GM19372 (cell line): Measurements from ENCODE around the gene LIN52.

Experiments used
- ATAC-seq: cut with Tn5 transposase; IDR thresholded peaks from one replicate; pipeline ENCODE4 v1.9.1; 2021; ENCODE audit warnings: mild to moderate bottlenecking, low read depth, moderate library complexity; ENCODE audit not compliant: unreplicated experiment

Gene LIN52

DNA sequence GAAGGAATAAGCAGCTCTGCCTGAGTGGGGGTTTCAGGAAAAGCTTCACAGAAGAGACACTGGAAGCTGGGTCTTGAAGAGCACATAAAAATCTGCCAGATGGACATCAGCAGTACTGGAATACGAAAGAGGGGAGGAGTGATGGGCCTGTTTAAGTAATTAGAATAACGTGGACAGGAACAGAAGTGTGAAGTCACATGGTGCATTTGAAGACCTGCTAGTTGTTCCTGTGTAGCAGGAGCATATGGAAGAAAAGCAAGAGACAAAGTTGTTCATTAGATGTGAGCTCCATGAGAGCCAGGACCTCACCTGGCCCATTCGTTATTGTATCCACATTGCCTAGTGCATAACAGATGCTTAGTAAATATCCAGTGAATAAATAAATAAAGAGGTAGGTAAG, 85.2 kb downstream of the LIN52 start:
- ATAC-seq: no peak

DNA sequence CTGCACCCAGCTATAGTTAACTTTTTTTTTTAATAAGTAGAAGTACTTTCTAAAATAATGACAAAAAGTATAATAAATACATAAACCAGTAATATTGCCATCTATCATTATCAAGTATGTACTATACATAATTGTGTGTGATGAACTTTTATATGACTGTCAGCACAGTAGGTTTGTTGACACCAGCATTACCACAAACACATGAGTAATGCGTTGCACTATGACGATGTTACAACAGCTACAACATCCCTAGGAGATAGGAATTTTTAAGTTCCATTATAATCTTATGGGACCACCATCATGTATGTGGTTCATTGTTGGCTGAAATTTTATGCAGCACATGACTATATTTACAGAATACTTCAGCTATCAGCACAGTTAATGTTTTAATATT, 91.6 kb downstream of the LIN52 start:
- ATAC-seq: no peak

DNA sequence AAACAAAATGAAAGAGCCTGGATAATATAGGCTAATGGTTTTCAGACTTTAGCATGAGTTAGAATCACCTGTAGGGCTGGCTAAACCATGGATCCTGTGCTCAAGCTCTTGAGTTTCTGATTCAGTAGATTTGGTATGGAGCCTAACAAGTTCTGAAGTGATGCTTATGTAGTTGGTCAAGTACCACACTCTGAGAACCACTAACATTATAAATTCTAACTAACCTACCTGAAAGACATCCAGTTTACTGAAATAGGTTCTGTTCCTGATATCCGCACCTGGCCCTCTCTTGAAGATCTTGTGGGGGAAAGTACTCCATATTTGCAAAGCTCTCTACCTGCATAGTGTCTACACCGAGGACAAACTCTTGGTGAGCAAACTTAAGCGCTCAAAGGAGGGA, 95.1 kb downstream of the LIN52 start:
- ATAC-seq: no peak

DNA sequence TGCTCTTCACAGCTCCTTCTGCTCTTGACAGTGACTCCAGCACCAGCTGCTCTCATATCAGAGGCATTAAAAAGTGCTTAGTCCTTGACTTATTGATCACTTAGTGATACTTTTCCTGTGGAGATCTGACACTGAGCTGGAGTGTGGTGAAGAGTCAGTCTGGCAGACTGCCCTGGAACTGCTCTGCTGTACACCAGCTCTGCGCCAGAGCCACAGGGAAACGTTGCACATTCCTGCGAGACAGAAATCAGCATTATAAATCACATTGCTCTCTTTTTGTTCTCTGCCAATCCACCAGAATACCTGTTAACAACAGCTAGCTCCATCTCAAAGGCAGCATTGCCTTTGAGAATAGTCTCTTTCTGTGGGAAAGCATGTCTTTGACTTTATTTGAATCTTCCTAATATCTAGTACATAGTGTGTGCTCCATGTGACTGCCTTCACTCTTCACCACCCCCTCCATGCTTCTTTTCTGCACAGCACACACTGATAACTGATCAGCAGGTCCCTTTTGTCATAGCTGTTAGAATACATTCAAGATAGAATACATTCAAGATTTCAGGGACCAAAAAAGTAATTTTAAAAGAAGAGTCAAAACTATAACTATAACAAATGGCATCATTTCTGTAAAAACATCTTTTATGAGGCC, 106.3 kb downstream of the LIN52 start:
- ATAC-seq: no peak

DNA sequence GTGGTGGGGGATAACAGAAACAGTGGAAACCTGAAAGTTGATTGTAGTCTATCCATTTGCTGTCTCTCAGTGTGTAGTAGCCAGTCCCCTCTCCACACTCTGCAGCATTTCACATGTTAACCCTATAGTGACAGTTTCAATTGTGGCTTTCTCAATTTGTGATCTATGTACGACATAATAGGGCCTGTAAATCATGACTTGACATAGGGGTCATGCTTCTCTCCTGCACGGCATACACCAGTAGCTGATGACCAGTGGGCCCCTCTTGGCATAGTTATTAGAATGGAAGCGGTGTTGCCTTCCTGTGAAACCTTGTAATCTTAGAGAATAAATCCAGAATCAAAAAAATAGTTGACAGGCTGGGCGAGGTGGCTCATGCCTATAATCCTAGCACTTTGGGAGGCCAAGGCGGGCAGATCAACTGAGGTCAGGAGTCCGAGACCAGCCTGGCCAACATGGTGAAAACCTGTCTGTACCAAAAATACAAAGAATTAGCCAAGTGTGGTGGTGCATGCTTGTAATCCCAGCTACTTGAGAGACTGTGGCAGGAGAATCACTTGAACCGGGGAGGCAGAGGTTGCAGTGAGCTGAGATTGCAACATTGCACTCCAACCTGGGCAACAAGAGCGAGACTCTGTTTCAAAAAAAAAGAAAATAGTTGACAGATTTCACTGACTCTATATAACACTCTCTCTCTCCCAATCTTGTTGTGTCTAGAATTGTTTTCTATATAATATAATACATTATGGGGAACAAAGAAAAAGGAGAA, 109.9 kb downstream of the LIN52 start:
- ATAC-seq: no peak

DNA sequence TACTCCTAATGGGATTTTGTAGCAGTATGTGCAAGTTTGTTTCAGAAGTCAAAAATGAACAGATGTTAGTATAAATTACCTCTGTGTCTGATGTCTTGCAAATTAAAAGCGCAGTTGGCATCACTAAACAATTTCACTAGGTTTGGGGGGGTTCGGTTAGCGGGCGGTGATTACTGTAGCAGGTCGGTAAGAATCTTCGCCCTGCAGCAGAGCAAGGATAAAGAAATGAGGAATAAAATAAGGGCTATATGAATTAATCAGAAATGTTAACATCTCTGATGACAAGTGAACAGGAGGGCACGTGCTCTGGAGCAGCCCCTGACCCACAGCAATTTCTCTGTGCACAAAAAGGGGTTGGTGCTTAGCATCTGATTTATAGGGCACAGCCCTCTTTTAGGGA, 110.9 kb downstream of the LIN52 start:
- ATAC-seq: no peak

DNA sequence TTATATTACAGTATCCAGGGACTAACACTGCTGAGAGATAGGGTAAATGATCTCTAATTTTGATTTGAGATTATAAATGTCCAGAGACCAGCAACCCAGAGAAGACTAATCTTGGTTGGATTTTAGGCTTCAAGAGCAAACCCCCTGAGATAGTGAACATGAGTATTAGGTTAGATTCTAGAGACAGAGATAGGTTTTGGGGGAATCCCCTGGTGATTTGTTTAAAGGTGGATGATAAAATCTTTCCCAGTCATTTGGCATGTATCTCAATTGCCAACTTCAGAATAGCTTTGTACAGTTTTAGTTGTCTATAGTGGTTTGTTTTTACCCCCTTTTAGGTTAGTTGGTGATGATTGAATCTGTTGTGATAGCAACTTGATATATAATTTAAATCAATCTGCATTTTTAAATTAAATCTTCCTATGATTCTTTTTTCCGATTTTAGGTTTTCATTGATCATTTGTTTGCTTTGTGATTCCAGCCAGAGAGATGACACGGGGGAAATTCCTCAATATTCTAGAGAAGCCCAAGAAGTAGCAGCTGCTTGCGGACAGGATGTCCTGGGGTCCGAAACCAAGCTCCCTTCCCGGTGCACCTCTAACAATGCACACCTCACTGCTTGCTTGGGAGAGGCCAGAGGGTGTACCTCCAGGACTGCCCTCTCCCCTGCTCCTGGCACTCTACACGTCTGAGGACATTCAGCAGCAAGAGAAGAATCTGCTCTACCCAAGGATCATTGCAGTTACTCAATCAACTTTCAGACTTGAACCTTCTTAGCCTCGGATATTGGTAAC, 113.9 kb downstream of the LIN52 start:
- no peak for ATAC-seq

DNA sequence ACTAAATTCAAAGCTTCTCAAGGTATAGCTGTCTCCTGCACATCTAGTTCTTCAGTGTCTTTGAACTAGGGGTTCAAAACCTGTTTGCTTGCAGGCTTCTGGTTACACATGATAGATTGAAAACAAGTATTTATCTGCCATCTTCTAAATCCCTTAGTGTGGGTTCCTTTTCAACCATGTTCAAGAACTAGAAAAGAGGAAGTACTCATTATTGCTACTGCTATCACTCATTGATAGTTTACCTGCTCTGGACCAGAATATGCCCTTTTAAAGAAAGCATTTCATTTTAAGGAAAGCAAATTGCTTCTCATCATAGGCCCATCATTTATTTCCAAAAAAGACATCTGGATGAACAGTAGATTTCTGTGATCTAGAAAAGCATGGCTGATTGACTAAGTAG, 117.4 kb downstream of the LIN52 start:
- no peak for ATAC-seq

DNA sequence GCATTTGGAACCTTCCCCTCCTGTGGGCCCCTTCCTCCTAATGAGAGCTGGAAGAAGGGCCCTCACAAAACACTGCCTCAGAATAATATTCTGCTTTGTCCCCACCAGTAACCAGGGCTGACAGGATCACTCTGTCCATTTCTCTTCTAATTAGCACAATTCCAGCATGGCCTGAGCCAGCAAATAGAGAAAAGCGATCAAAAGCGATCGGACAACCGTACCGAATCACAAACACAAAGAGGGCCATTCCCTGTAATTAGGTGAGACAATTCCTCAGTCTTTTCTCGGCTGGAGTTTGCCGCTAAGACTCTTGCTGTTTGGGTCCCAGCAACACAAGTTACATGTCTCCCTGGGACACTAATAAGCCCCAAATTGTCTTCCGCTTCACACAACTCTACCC, 118.9 kb downstream of the LIN52 start:
- ATAC-seq: no peak

DNA sequence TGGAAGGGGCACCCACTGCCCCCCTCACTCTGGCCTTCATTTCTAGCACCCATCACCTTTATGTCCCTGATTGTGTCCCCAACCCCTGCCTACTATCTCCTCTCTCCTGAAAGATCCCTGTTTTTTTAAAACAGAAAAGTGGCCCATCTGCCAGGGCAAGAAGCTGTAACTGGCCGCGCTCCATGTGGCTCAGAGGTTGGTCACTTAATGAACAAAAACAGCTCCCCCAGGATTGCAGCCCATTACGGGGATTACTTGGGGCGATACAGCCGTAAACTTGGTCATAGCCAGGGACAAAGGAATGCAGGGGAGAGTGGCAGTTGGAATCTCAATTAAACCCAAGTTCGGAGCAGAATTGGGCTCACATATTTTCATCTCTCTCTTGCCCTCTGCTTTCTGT, 119.7 kb downstream of the LIN52 start:
- no peak for ATAC-seq

DNA sequence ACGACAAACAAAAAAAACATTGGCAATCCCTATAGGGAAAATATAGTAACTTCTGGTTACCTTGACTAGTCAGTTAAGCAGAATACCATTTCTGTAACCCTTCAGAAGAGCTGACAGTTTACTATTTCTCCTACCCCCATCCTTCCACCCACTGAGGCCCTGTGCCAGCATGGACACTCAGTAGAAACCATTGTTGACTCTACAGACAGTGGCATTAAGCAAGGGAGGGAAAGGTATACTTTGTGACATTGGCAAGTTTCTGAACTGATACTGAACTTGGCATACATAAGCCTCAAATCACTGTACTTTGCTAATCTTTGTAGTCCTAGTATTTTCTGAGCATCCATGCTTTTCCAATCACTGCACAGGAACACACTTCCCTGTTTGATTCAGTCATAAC, 121.1 kb downstream of the LIN52 start:
- ATAC-seq: no peak

DNA sequence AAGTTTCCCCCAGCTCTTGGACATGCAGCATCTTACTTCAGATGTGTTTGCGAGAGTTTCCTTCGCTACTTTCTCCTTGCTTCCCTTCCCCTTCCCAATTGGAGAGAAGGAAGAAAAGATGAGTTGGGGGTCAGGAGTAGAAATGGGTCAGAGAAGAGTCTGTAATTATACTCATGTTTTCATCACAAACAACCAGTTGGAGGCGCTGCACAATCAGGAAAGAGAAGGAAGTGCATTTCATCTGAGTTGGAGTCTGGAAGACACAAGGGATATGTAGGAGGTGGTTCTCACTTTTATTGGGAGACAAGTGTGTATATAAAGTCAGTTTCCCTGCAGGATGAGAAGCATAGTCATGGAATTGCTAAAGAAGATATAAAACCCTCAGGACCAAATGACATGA, 123.2 kb downstream of the LIN52 start:
- no peak for ATAC-seq

DNA sequence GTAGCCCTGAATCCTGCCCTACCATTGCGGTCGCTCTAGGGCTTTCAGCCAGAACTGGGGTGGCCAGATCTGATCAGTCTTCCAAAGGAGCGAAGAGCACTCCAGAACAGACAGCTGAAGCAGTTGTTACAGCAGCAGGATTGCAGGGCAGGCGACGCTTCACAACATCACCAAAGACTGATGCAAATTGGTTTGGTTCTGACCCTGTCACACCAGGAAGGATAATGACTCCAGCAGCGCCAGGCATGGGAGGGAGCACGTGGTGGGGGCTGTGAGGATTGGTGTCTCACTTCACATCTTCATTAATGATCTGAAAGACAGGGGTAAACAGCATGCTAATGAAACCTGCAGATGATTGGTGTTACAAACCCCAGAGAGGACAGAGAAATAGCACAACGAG, 123.9 kb downstream of the LIN52 start:
- ATAC-seq: no peak

DNA sequence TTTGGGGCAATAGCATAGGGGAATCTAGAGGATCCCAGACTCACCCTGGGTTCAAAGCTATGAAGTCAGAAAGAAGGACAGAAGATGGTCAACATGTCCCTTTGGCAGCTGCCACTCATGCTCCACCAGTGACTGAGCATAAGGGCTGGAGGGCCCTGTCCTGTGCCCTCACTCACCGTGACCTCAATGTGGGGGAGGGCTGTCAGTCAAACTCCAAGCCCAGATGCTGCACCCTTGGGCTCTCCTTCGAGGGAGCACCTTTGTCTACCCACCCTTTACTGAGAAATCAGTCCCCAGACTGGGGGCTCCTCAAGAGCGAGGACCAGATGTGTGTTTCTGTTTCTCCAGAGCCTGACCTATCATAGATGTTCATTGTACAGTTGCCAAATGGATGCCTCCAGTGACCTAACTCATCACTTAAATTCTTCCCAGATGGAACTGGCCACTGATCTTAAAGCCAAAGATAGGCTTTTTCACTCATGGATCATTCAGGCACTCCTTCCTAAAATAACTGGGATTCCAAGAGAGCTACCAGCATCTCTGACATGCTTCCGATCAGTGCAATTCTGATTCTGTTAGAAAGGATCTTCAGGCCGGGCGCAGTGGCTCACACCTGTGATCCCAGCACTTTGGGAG, 127.3 kb downstream of the LIN52 start:
- no peak for ATAC-seq

DNA sequence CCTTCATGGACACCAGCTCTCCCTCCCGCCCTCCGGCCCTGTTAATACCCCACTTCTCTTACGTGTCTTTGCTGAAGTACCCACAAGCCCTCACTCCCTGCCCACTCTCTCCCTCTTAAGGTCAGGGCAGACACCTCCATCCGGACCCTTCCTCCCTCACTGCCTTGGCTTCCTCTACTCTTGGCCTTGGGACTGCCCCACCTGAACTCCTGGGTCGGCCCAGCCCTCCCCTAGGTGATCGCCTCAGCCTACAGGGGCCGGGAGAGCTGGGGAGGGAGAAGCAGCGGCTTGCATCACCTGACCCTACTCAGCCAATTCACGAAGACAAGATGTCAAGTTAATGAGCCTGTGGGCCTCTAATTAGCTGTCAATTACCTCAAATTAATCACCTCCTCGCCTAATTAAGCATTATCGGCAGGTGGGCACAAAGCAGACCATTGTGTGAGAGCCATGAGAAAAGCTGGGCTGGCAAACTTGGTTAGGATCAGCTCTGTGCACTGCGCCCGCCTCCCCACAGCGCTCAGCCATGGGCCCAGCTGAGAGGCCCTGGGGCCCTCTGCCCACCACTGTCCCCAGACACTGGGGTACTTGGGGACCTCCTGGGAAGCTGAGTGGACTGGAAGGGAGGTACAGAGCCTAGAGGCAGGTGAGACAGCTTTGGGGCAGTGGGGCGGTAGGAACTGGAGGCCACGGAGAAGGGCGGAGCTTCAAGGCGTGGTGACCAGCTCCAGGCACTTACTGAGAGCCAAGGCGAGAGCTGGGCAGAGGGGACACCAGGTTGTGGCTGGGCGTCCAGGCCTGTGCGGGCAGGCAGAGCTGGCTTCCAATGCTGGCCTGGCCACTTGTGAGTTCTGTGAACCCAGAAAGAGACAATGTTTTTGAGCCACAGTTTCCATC, 129.4 kb downstream of the LIN52 start:
- no peak for ATAC-seq

DNA sequence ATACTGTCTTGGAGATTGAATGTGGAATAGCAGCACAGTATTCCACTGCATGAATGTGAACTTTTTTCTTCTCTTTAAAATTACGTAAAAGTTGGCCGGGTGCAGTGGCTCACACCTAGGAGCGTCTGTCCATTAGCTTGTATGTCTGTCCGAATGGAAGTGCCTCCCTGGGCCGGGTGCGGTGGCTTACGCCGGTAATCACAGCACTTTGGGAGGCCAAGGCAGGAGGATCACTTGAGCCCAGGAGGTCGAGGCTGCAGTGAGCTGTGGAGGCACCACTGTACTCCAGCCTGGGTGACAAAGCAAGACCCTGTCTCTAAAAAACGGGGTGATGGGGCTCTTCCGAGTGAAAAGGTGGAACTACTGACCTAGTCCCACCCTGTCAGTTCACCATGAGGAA, 131.9 kb downstream of the LIN52 start:
- no peak for ATAC-seq

DNA sequence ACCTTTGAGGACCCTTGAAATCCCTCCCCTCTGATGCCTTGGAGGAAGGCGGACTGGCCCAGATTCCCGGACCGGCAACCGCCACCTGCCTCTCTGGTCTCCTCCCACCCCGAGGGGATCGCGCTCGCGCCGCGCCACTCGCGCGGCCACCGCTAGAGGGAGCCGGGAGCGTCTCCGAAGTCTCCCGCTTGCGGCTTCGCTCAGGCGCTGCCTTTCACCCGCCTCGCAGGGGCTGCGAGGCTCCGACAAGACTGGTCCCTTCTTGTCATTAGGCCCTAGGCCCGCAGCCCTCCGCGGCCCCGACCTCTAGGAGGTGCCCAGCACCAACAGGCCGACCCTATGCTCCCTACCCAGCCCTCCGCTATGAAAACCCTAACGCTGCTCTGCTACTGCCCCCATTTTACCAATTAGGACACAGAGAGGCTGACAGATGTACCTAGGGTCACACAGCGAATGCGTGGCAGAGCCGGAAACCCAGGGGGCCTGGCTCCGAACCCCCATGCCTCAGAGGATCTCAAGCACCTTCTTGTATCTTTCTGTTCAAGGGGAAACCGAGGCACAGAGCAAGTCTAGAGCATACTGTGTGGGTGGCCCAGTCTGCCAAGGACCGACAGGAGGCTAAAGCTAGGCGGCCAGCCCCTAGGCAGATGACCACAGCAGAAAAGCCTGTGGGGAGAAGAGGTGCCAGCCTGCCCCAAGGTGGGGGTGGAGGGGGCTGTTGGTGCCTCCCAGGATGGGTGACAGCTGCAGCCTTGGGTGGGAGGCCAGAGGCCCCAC, 133.1 kb downstream of the LIN52 start:
- no peak for ATAC-seq

DNA sequence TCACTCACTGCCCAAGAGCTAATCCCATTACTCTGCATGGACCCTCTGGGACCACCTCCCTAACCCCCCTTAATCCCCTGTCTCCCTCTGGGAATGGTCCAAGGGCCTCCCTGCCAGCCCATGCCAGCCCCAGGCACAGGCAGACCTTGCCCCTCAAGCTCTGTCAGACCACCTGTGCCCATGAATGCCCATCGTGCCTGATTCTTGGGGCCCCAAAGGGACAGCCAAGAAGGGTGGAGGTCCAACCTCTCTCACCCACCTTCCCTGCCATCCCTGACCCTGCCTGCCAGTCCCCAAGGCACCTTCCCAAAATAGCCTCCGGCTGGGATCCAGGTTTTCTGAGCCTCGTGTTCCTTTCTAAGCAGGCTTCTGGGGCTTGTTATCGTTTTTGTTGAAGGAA, 133.7 kb downstream of the LIN52 start:
- ATAC-seq: no peak
